ENCODE data around the gene PDE1C. TPM values are rescaled to one million over a fixed set of nuclear protein-coding genes. Genes with fewer than 3 reads are reported as not detected.

The PDE1C gene
- total and polyA plus RNA-seq, 2 of the 4 experiments (the other 2 are of a cell fraction), result 14.2 to 61.5 TPM

DNA sequence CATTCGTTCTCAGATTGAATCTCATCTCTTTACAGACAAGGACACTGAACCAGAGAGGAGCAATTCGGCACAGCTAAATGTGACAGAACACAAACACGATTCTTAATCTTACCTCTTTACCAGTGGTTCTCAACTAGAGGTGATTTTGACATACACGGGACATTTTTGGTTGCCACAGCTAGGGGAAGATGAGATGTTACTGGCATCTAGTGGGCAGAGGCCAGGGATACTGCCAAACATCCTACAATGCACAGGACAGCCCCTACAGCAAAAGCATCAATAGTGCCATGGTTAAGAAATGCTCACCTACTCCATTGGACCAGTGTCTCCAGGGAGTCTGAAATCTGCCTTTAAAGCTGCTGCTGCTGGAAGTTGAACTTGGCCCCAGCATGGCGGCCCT is 27.3 kb downstream of the PDE1C start:
- no peak for ATAC-seq (ENCODE audit: low read depth)
- intact Hi-C loops (cut with micrococcal nuclease), result loop anchor here (10.0 kb wide), 1 partner anchor 442 kb away; no protein-coding TSS in a partner anchor

More for the DNA sequence above, 27.3 kb downstream of the PDE1C start:
- no peak overlapping the region for H2BK20ac ChIP-seq (ENCODE audit: low read depth, low read length)
- no peak overlapping the region for H4K91ac ChIP-seq (ENCODE audit: insufficient read depth, low read depth, low read length)
- peak overlapping the region; percentile 23; the same call in 1 of the 2 replicates for H2AK5ac ChIP-seq (ENCODE audit: low read depth, low read length)
- in situ Hi-C loops (cut with MboI; ENCODE audit: low sequenced_read_pairs) (no loop called here), dilution Hi-C loops (cut with HindIII; ENCODE audit: low sequenced_read_pairs, unreplicated experiment) (no loop called here)
- H4K20me1 ChIP-seq (ENCODE audit: insufficient read depth, low read length), result no peaks in the 10 kb centered on the region
- H3K4ac ChIP-seq (ENCODE audit: low read depth, low read length), result 0 out of 2 replicates have a peak overlapping the region, but pooled peaks have one; percentile 24
- no peak for TF ChIP-seq MAZ (IDR thresholded peaks at IDR 0.05; ENCODE audit: borderline replicate concordance, low read depth, low read length)
- TF ChIP-seq, protein P1, sequence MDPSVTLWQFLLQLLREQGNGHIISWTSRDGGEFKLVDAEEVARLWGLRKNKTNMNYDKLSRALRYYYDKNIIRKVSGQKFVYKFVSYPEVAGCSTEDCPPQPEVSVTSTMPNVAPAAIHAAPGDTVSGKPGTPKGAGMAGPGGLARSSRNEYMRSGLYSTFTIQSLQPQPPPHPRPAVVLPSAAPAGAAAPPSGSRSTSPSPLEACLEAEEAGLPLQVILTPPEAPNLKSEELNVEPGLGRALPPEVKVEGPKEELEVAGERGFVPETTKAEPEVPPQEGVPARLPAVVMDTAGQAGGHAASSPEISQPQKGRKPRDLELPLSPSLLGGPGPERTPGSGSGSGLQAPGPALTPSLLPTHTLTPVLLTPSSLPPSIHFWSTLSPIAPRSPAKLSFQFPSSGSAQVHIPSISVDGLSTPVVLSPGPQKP (IDR thresholded peaks at IDR 0.05; ENCODE audit: borderline replicate concordance, low read depth, low read length), result no peak
- TF ChIP-seq POLR2A (IDR thresholded peaks at IDR 0.05; ENCODE audit: low read depth, low read length), result no peak
- TF ChIP-seq RFX5 (IDR thresholded peaks at IDR 0.05; ENCODE audit: low read depth, low read length), result no peak
- no peak for TF ChIP-seq NFE2L2 (IDR thresholded peaks at IDR 0.05; ENCODE audit: low read depth, low read length)
- H2BK120ac ChIP-seq (ENCODE audit: low read depth, low read length), result no peak overlapping the region
- DNase-seq, result no peak
- no peak overlapping the region for H3K27ac ChIP-seq (ENCODE audit: insufficient read depth, low read length)
- H2AFZ ChIP-seq (replicated peaks; ENCODE audit: low read length, poor library complexity), result no peak overlapping the region
- no peak overlapping the region for H3K9ac ChIP-seq (ENCODE audit: low read depth, low read length)
- no CpG with 5 or more reads among the region's 5 CpGs for WGBS, 2 experiments (ENCODE audit: extremely low coverage in 2 of 2, insufficient read length in 1 of 2)
- no peaks in the 10 kb centered on the region for H3K36me3 ChIP-seq (ENCODE audit: control insufficient read depth, insufficient read depth, low read length)
- no peak overlapping the region for H2AK9ac ChIP-seq (replicated peaks; ENCODE audit: low read depth, low read length, poor library complexity)
- peaks cover 2% of the 10 kb centered on the region; the same call in 1 of the 2 replicates for H3K9me1 ChIP-seq (ENCODE audit: insufficient read depth, low read length)
- no peak overlapping the region for H3K18ac ChIP-seq (ENCODE audit: low read depth, low read length)
- no peak overlapping the region for H3K14ac ChIP-seq (replicated peaks; ENCODE audit: low read depth, low read length)
- no TSS peak for BruUV-seq (replicated peaks)
- no peaks in the 10 kb centered on the region for H3K27me3 ChIP-seq (ENCODE audit: control insufficient read depth, insufficient read depth, low read length)
- no peaks in the 10 kb centered on the region for H3K9me3 ChIP-seq (ENCODE audit: control insufficient read depth, insufficient read depth, low read length)
- H2BK15ac ChIP-seq (ENCODE audit: low read depth, low read length), result 0 out of 3 replicates have a peak overlapping the region, but pooled peaks have one; percentile 38
- no peak overlapping the region; the same call in 1 of the 2 replicates for H4K5ac ChIP-seq (ENCODE audit: low read depth, low read length)
- H3K4me3 ChIP-seq (ENCODE audit: insufficient read depth, low read depth, low read length), result no peak overlapping the region
- no peak overlapping the region for H3K56ac ChIP-seq (ENCODE audit: extremely low read depth, insufficient read depth, low read length)
- ChIA-PET POLR2A (ENCODE audit: unreplicated experiment) (no interaction called here), CTCF (no interaction called here)
- no peak overlapping the region for H3K23ac ChIP-seq (ENCODE audit: low read depth, low read length)
- no peak overlapping the region for H4K8ac ChIP-seq (ENCODE audit: low read depth in 2 of 2, low read length in 2 of 2)
- H3K4me2 ChIP-seq (ENCODE audit: low read depth, low read length), result no peak overlapping the region
- H3K4me1 ChIP-seq (ENCODE audit: control insufficient read depth, insufficient read depth, low read length), result no peaks in the 10 kb centered on the region; the same call in 1 of the 2 replicates
- peaks cover 23% of the 10 kb centered on the region in 2 experiments; a peak in 3 of 4 replicates for H3K79me1 ChIP-seq (ENCODE audit: low read depth in 1 of 2, low read length in 2 of 2)
- H2BK5ac ChIP-seq (ENCODE audit: low read depth, low read length, poor library complexity, severe bottlenecking), result no peak overlapping the region

Data from IMR-90 (cell line).